ENCODE measurements around the gene KLC3. TPM values are rescaled to one million over a fixed set of nuclear protein-coding genes. Genes with fewer than 3 reads are reported as not detected.

The KLC3 gene
- polyA plus RNA-seq, 1 of the 3 experiments (the other 2 are of a cell fraction): 1.2 TPM

DNA sequence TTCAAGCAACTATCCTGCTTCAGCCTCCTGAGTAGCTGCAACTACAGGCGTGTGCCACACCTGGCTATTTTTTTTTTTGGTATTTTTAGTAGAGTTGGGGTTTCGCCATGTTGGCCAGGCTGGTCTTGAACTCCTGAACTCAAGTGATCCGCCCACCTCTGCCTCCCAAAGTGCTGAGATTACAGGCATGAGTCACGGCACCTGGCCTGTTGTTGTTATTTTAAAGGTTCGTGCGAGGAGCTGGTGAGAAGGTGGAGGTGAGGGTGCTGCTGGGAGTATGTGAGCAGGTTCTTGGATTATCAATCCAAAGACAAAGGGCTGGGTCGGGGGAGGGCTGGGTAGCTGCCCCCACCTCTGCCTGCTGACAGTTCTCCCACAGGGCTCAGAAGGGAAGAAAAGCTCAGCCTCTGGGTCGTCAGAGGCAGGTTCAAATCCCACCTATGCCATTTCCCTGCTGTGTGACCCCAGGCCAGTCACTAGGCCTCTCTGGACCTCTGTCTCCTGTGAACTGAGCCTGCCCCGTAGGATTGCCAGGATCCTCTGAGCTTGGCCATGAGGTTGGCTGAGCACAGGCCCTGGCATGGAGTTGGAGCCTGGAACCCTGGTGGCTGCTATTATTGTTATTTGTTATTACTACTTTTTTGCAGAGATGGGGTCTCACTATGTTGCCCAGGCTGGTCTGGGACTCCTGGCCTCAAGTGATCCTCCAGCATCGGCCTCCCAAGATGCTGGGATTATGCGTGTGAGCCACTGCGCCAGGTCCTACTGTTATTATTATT is 19.4 kb upstream of the KLC3 start:
- WGBS (ENCODE audit: low lambda C conversion rate): 78% methylated on average over 10 of the region's 12 CpGs
- Histone ChIP-seq H3K4me1 (ENCODE audit: control insufficient read depth in 1 of 2, insufficient read depth in 2 of 2, low read depth in 1 of 2, low read length in 1 of 2) (peaks cover 0 to 3% of the 10 kb centered on the region in 2 experiments; a peak in 1 of 4 replicates), H2AFZ (ENCODE audit: low read depth) (no peak overlapping the region), H3K4me3 (ENCODE audit: low read depth in 2 of 2, low read length in 1 of 2) (no peak overlapping the region), H3K4me2 (no peak overlapping the region), H3K27me3 (ENCODE audit: insufficient read depth) (peaks cover 25% of the 10 kb centered on the region), H3K9ac (no peak overlapping the region), H3K9me3 (no peaks in the 10 kb centered on the region), H3K9me2 (no peaks in the 10 kb centered on the region), H3F3A (replicated peaks; ENCODE audit: insufficient read depth) (no peaks in the 10 kb centered on the region), H3K36me3 (replicated peaks in 1 of 2; ENCODE audit: control insufficient read depth in 1 of 2, insufficient read depth in 2 of 2, low read length in 1 of 2) (no peaks in the 10 kb centered on the region), H4K20me1 (ENCODE audit: insufficient read depth) (no peaks in the 10 kb centered on the region), H3K27ac (ENCODE audit: low read depth in 2 of 2, low read length in 1 of 2) (no peak overlapping the region), H3K79me2 (ENCODE audit: insufficient read depth) (no peaks in the 10 kb centered on the region)
- CTCF ChIA-PET: interaction anchor here (1.8 kb wide), 1 partner anchor 18 kb away, joined by 6 read pairs; no protein-coding TSS in a partner anchor
- no peak for TF ChIP-seq MEF2A (IDR thresholded peaks at IDR 0.05; ENCODE audit: borderline replicate concordance, low read depth)
- TF ChIP-seq PBX3 (IDR thresholded peaks at IDR 0.05): no peak
- TF ChIP-seq TAF1 (IDR thresholded peaks at IDR 0.05; ENCODE audit: borderline replicate concordance, low read depth, low read length): no peak
- no peak for TF ChIP-seq EZH2phosphoT487 (IDR thresholded peaks at IDR 0.05; ENCODE audit: borderline replicate concordance, low read depth)
- no peak for TF ChIP-seq GATA2 (CRISPR knock-in tag; IDR thresholded peaks at IDR 0.05)
- TF ChIP-seq TEAD4 (IDR thresholded peaks at IDR 0.05; ENCODE audit: borderline replicate concordance, insufficient read depth): no peak
- TF ChIP-seq, protein P1, sequence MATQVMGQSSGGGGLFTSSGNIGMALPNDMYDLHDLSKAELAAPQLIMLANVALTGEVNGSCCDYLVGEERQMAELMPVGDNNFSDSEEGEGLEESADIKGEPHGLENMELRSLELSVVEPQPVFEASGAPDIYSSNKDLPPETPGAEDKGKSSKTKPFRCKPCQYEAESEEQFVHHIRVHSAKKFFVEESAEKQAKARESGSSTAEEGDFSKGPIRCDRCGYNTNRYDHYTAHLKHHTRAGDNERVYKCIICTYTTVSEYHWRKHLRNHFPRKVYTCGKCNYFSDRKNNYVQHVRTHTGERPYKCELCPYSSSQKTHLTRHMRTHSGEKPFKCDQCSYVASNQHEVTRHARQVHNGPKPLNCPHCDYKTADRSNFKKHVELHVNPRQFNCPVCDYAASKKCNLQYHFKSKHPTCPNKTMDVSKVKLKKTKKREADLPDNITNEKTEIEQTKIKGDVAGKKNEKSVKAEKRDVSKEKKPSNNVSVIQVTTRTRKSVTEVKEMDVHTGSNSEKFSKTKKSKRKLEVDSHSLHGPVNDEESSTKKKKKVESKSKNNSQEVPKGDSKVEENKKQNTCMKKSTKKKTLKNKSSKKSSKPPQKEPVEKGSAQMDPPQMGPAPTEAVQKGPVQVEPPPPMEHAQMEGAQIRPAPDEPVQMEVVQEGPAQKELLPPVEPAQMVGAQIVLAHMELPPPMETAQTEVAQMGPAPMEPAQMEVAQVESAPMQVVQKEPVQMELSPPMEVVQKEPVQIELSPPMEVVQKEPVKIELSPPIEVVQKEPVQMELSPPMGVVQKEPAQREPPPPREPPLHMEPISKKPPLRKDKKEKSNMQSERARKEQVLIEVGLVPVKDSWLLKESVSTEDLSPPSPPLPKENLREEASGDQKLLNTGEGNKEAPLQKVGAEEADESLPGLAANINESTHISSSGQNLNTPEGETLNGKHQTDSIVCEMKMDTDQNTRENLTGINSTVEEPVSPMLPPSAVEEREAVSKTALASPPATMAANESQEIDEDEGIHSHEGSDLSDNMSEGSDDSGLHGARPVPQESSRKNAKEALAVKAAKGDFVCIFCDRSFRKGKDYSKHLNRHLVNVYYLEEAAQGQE (IDR thresholded peaks at IDR 0.05; ENCODE audit: low read depth, low read length): no peak
- TF ChIP-seq TCF12 (IDR thresholded peaks at IDR 0.05): no peak
- no peak for TF ChIP-seq FOXJ3 (CRISPR knock-in tag; IDR thresholded peaks at IDR 0.05)
- TF ChIP-seq MXI1 (IDR thresholded peaks at IDR 0.05; ENCODE audit: low read depth, low read length): no peak
- TF ChIP-seq ZBTB33 (IDR thresholded peaks at IDR 0.05; ENCODE audit: borderline replicate concordance, low read depth): no peak
- no peak for TF ChIP-seq CTCF (IDR thresholded peaks at IDR 0.05)
- TF ChIP-seq POLR2AphosphoS5 (IDR thresholded peaks at IDR 0.05; ENCODE audit: low read depth, low read length): no peak
- no peak for TF ChIP-seq RCOR1 (IDR thresholded peaks at IDR 0.05; ENCODE audit: low read length)
- POLR2A ChIA-PET: no interaction called here
- no peak for DNase-seq

Measured in SK-N-SH (cell line).